HEK293T (cell line): Measurements from ENCODE around the gene ATAD3A.
"Not testable (repeated sequence)": the region's sequence is repeated elsewhere in the genome, so short reads cannot be mapped to it uniquely, and the experiment has no call there.

Source experiments
- CTCF ChIA-PET: fragments of 350-600 bp; formaldehyde crosslinking; extraction: SDS; loops from one replicate; lab custom pipeline; 2021; ENCODE audit warnings: antibody characterized with exemption, inconsistent platforms; lab: Yijun Ruan, JAX
- POLR2A ChIA-PET: fragments of 350-600 bp; formaldehyde crosslinking; extraction: SDS; loops from one replicate; lab custom pipeline; 2020; ENCODE audit warnings: antibody characterized with exemption, inconsistent platforms; lab: Yijun Ruan, JAX
- DNase-seq: peaks from one replicate; pipeline ENCODE4 v3.0.0; 2012; ENCODE audit warnings: mixed read lengths; ENCODE audit errors: extremely low spot score
- ARNT ChIP-seq: fragments of 450-650 bp; IDR thresholded peaks from 2 replicates; pipeline ENCODE4 v1.6.1; 2017; ENCODE audit warnings: mild to moderate bottlenecking
- BHLHE40 ChIP-seq: fragments of 450-650 bp; IDR thresholded peaks from 2 replicates; pipeline ENCODE4 v1.6.1; 2016; ENCODE audit warnings: mild to moderate bottlenecking, moderate library complexity, borderline replicate concordance
- CTBP1 ChIP-seq: fragments of 450-650 bp; IDR thresholded peaks from 2 replicates; pipeline ENCODE4 v1.6.1; 2016; ENCODE audit warnings: borderline replicate concordance
- ELF4 ChIP-seq: fragments of 450-650 bp; IDR thresholded peaks from 2 replicates; pipeline ENCODE4 v1.6.1; 2017; ENCODE audit warnings: antibody characterized with exemption
- FOXA1 ChIP-seq: fragments of 450-650 bp; IDR thresholded peaks from 2 replicates; pipeline ENCODE4 v1.6.1; 2016; ENCODE audit warnings: mild to moderate bottlenecking
- FOXK2 ChIP-seq: fragments of 450-650 bp; IDR thresholded peaks from 2 replicates; pipeline ENCODE4 v1.6.1; 2016; ENCODE audit warnings: mild to moderate bottlenecking
- FOXM1 ChIP-seq: fragments of 450-650 bp; IDR thresholded peaks from 2 replicates; pipeline ENCODE4 v1.6.1; 2017; ENCODE audit warnings: mild to moderate bottlenecking, borderline replicate concordance
- HDGF ChIP-seq: fragments of 450-650 bp; IDR thresholded peaks from 2 replicates; pipeline ENCODE4 v1.6.1; 2017; ENCODE audit warnings: antibody characterized with exemption, borderline replicate concordance
- L3MBTL2 ChIP-seq: fragments of 450-650 bp; conservative IDR thresholded peaks from 2 replicates; pipeline ENCODE4 v1.6.1; 2016; ENCODE audit warnings: mild to moderate bottlenecking
- LEF1 ChIP-seq: fragments of 450-650 bp; IDR thresholded peaks from 2 replicates; pipeline ENCODE4 v1.6.1; 2017; ENCODE audit warnings: mild to moderate bottlenecking, borderline replicate concordance
- NFRKB ChIP-seq: fragments of 450-650 bp; IDR thresholded peaks from 2 replicates; pipeline ENCODE4 v1.6.1; 2016; ENCODE audit warnings: mild to moderate bottlenecking, moderate library complexity
- PKNOX1 ChIP-seq: fragments of 450-650 bp; IDR thresholded peaks from 2 replicates; pipeline ENCODE4 v1.6.1; 2016
- SP1 ChIP-seq: fragments of 450-650 bp; IDR thresholded peaks from 2 replicates; pipeline ENCODE4 v1.6.1; 2017
- SUZ12 ChIP-seq: fragments of 450-650 bp; IDR thresholded peaks from 2 replicates; pipeline ENCODE4 v1.6.1; 2016; ENCODE audit warnings: mild to moderate bottlenecking
- ZNF384 ChIP-seq: fragments of 450-650 bp; IDR thresholded peaks from 2 replicates; pipeline ENCODE4 v1.6.1; 2016

ATAD3A gene

GRCh38 chr1:1504777-1505365, 7.1 kb upstream of the ATAD3A start:
- TF ChIP-seq CTBP1 (0 out of 2 replicates have a peak, but pooled peaks have one; percentile 25), PKNOX1 (peak; percentile 78)
- ChIA-PET POLR2A (interaction anchor here (1.0 to 1.9 kb wide), 4 partner anchors 97 to 130 kb away, joined by 4 to 7 read pairs (median 6); partner anchors contain the start of gene AURKAIP1), CTCF (interaction anchor here (0.6 to 1.3 kb wide), 4 partner anchors 64 to 159 kb away, joined by 3 to 9 read pairs (median 3); partner anchors contain the start of gene CCNL2)
- DNase-seq: not testable (repeated sequence)

- DNase-seq: not testable (repeated sequence)
- POLR2A ChIA-PET: interaction anchor here (1.0 to 1.9 kb wide), 4 partner anchors 98 to 130 kb away, joined by 4 to 7 read pairs (median 6); partner anchors contain the start of gene AURKAIP1
- CTCF ChIA-PET: interaction anchor here (1.1 kb wide), 1 partner anchor 103 kb away, joined by 3 read pairs; no protein-coding TSS in a partner anchor
Observed at GRCh38 chr1:1505366-1505798, 6.6 kb upstream of the ATAD3A start.

- DNase-seq: not testable (repeated sequence)
- POLR2A ChIA-PET: interaction anchor here (1.3 to 1.9 kb wide), 3 partner anchors 98 to 131 kb away, joined by 5 to 7 read pairs (median 6); partner anchors contain the start of gene AURKAIP1
- CTCF ChIA-PET: interaction anchor here (1.1 kb wide), 1 partner anchor 103 kb away, joined by 3 read pairs; no protein-coding TSS in a partner anchor
Observed at GRCh38 chr1:1505801-1506200, 6.2 kb upstream of the ATAD3A start.

GRCh38 chr1:1507305-1507704, 4.7 kb upstream of the ATAD3A start:
- TF ChIP-seq L3MBTL2 (no peak), LEF1 (no peak), SP1 (no peak), BHLHE40 (no peak), ARNT (no peak), FOXM1 (no peak), FOXK2 (no peak), NFRKB (no peak), CTBP1 (no peak), ELF4 (no peak), SUZ12 (no peak), ZNF384 (no peak), FOXA1 (no peak), HDGF (no peak)
- POLR2A ChIA-PET: no interaction called here
- CTCF ChIA-PET: no interaction called here
- no peak for DNase-seq

GRCh38 chr1:1508775-1509464, 3.0 kb upstream of the ATAD3A start:
- POLR2A ChIA-PET, CTCF ChIA-PET, DNase-seq: not testable (repeated sequence)

GRCh38 chr1:1509465-1509850, 2.5 kb upstream of the ATAD3A start:
- POLR2A ChIA-PET, DNase-seq, CTCF ChIA-PET: not testable (repeated sequence)

- POLR2A ChIA-PET: interaction anchor here (0.6 to 0.9 kb wide), 3 partner anchors 10 to 114 kb away, joined by 3 to 6 read pairs (median 3); partner anchors contain the start of gene MIB2
- TF ChIP-seq L3MBTL2 (peak; percentile 55; the same call in 1 of the 2 replicates), SP1 (no peak), FOXM1 (peak; percentile 89; the same call in 1 of the 2 replicates), ZNF384 (no peak)
- DNase-seq: no peak
- CTCF ChIA-PET: no interaction called here
Observed at GRCh38 chr1:1510912-1511532, 940 bp upstream of the ATAD3A start.

DNA sequence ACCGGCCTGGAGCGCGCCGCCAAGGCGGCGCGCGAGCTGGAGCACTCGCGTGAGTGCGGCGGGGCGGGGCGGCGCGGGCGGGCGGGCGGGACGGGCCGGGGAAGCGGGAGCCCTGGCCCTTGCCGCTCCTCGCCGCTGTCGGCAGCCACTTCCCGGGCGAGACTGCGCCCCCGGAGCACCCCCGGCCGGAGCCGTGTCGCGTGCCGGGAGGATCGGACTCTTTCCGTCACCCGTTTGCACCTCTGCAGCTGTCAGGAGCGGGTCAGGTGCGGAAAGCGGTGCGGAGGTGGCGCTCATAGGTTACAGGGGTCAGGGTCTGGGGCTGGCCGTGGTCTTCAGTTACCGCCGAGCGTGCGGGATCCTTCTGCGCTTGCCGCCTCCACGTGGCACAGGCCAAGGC, 463 bp downstream of the ATAD3A start:
- DNase-seq, CTCF ChIA-PET, POLR2A ChIA-PET: not testable (repeated sequence)

DNA sequence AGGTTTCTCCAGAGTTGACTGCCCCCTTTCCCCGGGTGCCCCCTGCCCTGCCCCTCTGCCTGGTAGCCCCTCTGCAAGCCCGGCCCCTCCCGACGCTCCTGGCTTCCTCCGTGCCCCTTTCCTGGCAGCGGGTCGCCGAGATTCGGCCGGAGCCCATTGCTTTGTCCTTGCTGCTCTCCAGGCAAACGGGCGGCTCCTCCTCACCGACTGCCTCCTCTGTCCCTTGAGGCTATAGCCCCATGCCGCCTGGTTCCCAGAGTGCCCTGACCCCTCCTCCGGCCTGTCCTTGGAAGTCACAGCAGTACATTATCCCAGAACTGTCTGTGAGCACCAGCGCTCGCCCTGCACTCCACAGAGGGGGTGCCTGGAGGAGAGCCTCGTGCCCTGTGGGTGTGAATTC, 1.7 kb downstream of the ATAD3A start:
- POLR2A ChIA-PET, CTCF ChIA-PET, DNase-seq: not testable (repeated sequence)

DNA sequence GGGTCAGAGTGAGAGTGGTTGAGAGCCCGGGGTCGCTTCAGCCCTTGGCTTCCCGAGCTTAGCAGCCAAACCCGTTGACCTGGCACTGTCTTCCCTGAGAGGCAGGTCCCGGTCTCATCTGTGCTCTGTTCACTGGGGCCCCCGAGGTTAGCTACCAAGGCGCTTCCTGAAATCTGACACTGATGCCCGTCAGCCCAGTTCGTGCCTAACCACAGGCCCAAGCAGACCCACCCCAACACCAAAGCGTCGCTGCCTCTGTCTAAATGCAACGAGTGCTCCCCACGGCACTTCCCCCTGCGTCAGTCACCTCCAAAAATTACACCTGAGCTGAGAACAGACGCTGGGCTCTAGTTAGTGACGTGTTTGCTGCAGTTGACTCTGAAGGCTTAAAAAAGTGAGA, 2.4 kb downstream of the ATAD3A start:
- CTCF ChIA-PET, DNase-seq, POLR2A ChIA-PET: not testable (repeated sequence)

GRCh38 chr1:1516923-1517322, 5.0 kb downstream of the ATAD3A start:
- POLR2A ChIA-PET, DNase-seq, CTCF ChIA-PET: not testable (repeated sequence)
